HG03558 (cell line): Measurements from ENCODE around the gene CAMLG.

Experiments used
- ATAC-seq: cut with Tn5 transposase; IDR thresholded peaks from one replicate; pipeline ENCODE4 v1.9.1; 2021; ENCODE audit warnings: moderate number of reproducible peaks; ENCODE audit not compliant: unreplicated experiment; ENCODE audit errors: extremely low read depth

CAMLG gene

GRCh38 chr5:134772461-134773125 is 34.2 kb downstream of the CAMLG start:
- no peak for ATAC-seq

GRCh38 chr5:134777366-134777765 is 39.0 kb downstream of the CAMLG start:
- ATAC-seq, result no peak

DNA sequence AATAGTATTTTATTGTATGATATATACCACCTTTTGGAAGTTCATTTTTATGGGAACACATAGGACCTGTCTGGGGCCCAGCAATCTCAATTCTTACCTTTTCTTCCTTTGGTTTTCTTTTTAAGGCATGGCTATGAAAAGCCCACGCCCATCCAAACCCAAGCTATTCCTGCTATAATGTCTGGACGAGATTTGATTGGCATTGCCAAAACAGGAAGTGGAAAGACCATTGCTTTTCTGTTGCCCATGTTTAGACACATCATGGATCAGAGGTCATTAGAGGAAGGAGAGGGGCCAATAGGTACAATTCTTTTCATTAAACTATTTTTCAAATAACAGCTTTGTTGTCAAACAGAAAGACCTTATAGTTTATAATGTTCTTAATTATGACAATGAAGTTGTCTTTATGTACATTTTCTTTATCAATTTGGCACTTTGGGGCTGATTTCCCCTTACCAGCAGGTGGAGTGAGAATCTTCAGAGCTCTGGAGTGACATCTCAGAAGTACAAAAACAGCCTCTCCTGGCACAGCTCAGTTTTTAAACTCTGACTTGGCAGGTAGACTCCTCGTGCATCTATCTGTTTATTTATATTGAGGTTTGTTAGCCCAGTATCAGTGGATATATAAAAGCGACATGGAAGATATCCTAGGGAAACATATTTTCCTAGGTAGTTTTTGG is 46.0 kb downstream of the CAMLG start:
- no peak for ATAC-seq

GRCh38 chr5:134784946-134785620 is 46.7 kb downstream of the CAMLG start:
- ATAC-seq, result no peak

- ATAC-seq, result no peak
Observed at GRCh38 chr5:134787692-134788091, 49.3 kb downstream of the CAMLG start.

GRCh38 chr5:134791580-134791979 is 53.2 kb downstream of the CAMLG start:
- no peak for ATAC-seq

- no peak for ATAC-seq
Observed at GRCh38 chr5:134792286-134792685, 53.9 kb downstream of the CAMLG start.

DNA sequence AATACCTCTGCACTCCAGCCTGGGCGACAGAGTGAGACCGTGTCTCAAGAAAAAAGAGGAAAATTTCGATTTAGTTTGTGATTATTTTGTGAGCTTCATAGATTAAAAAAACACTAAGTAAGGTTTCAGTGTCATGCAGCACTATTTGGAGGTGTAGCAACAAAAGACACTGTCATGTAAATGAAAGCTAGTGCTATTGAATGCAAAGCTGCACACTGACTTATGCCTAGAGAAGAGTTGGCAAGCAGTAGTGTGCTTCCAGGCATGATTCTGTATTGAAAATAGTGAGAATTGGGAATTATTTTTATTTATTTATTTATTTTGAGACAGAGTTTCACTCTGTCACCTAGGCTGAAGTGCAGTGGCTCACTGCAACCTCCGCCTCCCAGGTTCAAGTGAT is 54.8 kb downstream of the CAMLG start:
- no peak for ATAC-seq

GRCh38 chr5:134794082-134794481 is 55.7 kb downstream of the CAMLG start:
- no peak for ATAC-seq

DNA sequence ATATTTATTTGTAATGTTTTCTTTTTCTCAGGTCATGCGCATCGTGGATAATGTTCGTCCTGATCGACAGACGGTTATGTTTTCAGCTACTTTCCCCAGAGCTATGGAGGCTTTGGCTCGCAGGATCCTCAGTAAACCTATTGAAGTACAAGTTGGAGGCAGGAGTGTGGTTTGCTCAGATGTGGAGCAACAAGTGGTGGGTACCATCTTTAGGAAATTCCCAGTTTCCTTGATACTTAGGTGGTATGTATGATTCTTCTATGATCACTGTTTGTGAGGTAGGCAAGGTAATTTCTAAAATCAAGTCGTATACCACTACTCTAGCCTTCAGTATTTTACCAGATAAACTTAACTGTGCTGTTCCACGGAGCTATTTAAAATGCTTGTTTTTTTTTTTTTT is 56.5 kb downstream of the CAMLG start:
- no peak for ATAC-seq

GRCh38 chr5:134798468-134798867 is 60.1 kb downstream of the CAMLG start:
- no peak for ATAC-seq
